ENCODE data around the gene CRYBB3. TPM values are rescaled to one million over a fixed set of nuclear protein-coding genes. Genes with fewer than 3 reads are reported as not detected.
A peak's percentile ranks its signal among the peaks of the same experiment; 100 is the strongest.

CRYBB3 gene
- total RNA-seq, 1 donor from 2014 or later, result 0.43 TPM

DNA sequence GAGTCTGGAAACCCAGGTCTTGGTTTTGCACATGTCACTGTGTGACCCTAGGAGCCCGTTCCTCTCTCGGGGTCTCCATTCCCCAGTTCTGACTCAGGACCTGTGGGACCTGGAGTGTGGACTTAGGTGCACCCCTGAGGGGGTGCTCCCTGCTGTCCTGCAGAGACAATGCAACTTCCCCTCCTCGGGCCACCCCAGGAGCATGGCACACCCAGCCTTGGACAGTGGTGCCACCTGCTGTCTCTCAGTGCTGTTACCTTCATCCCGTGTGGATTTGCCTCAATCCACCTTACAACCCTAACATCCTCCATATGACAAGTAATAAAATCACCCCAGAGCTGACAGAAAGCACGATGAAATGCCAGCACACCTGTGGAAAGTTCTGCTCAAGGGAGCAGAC is 27.5 kb upstream of the CRYBB3 start:
- H3K27ac ChIP-seq (ENCODE audit: low read depth, low read length), result no peak overlapping the region
- DNase-seq (ENCODE audit: low read depth) (no peak), FAIRE-seq (no peak)
- H4K20me1 ChIP-seq (ENCODE audit: insufficient read depth, low read length), result no peaks in the 10 kb centered on the region
- Mint-ChIP-seq H3K27ac (ENCODE audit: unreplicated experiment) (no peak overlapping the region), H3K27me3 (ENCODE audit: low read depth, unreplicated experiment) (no peaks in the 10 kb centered on the region), H3K4me1 (ENCODE audit: low read depth, unreplicated experiment) (peaks cover 4% of the 10 kb centered on the region), H3K4me3 (ENCODE audit: unreplicated experiment) (no peak overlapping the region), H3K9me3 (ENCODE audit: unreplicated experiment) (peaks cover 1% of the 10 kb centered on the region), H3K36me3 (ENCODE audit: low read depth, unreplicated experiment) (peaks cover 13% of the 10 kb centered on the region)
- no peak overlapping the region for H3K4me3 ChIP-seq (ENCODE audit: insufficient read depth, low read depth, low read length)
- H3K27me3 ChIP-seq (ENCODE audit: insufficient read depth, low read length), result no peaks in the 10 kb centered on the region
- H3K79me2 ChIP-seq (ENCODE audit: insufficient read depth, low read length), result no peaks in the 10 kb centered on the region
- H2AFZ ChIP-seq (ENCODE audit: low read depth, low read length), result no peak overlapping the region
- H3K36me3 ChIP-seq (ENCODE audit: insufficient read depth, low read length), result no peaks in the 10 kb centered on the region
- H3K9ac ChIP-seq (ENCODE audit: low read length), result no peak overlapping the region
- H3K4me2 ChIP-seq (ENCODE audit: low read length), result no peak overlapping the region
- H3K4me1 ChIP-seq (ENCODE audit: insufficient read depth, low read length), result no peaks in the 10 kb centered on the region
- no peaks in the 10 kb centered on the region for H3K9me3 ChIP-seq (ENCODE audit: insufficient read depth, low read depth, low read length)
- TF ChIP-seq, protein P1, sequence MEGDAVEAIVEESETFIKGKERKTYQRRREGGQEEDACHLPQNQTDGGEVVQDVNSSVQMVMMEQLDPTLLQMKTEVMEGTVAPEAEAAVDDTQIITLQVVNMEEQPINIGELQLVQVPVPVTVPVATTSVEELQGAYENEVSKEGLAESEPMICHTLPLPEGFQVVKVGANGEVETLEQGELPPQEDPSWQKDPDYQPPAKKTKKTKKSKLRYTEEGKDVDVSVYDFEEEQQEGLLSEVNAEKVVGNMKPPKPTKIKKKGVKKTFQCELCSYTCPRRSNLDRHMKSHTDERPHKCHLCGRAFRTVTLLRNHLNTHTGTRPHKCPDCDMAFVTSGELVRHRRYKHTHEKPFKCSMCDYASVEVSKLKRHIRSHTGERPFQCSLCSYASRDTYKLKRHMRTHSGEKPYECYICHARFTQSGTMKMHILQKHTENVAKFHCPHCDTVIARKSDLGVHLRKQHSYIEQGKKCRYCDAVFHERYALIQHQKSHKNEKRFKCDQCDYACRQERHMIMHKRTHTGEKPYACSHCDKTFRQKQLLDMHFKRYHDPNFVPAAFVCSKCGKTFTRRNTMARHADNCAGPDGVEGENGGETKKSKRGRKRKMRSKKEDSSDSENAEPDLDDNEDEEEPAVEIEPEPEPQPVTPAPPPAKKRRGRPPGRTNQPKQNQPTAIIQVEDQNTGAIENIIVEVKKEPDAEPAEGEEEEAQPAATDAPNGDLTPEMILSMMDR (IDR thresholded peaks at IDR 0.05; ENCODE audit: insufficient read depth, low read depth, low read length), result no peak
- TF ChIP-seq EZH2 (IDR thresholded peaks at IDR 0.05; ENCODE audit: insufficient read depth, low read length), result no peak

DNA sequence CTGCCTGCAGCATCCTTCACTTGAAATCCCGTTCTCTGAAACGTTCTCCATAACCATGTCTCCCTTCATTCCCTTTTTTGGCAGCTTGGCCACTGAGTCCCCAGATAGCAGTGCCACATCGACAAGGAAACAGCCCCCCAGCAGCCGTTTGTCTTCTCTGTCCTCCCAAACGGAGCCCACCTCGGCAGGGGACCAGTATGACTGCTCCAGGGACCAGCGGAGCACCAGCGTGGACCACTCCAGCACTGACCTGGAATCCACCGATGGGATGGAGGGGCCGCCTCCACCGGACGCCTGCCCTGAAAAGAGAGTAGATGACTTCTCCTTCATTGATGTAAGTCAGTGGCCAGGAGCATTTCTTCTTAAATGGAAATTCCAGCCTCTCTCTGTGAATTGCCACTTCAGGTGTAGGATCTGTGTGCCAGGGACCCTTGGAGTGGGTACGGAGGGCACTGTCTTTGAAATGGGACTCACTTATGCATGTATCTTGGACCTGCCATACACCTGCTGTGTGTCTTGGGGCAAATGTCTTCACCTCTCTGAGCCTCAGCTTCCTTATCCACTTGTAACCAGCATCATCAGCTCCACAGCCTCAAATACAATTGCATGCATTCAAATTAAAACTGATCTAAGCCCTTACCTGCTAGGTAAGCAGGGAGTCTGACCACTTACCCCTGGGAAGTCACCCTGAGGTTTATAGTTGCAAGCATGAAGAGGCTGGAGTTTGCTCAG is 25.3 kb upstream of the CRYBB3 start:
- Histone ChIP-seq H3K9ac (ENCODE audit: low read length) (no peak overlapping the region), H3K36me3 (ENCODE audit: insufficient read depth, low read length) (no peaks in the 10 kb centered on the region), H3K4me2 (ENCODE audit: low read length) (no peak overlapping the region), H3K27me3 (ENCODE audit: insufficient read depth, low read length) (no peaks in the 10 kb centered on the region), H3K27ac (ENCODE audit: low read depth, low read length) (no peak overlapping the region), H3K4me1 (ENCODE audit: insufficient read depth, low read length) (no peaks in the 10 kb centered on the region), H3K9me3 (ENCODE audit: insufficient read depth, low read depth, low read length) (no peaks in the 10 kb centered on the region), H3K4me3 (ENCODE audit: insufficient read depth, low read depth, low read length) (no peak overlapping the region), H2AFZ (ENCODE audit: low read depth, low read length) (no peak overlapping the region), H4K20me1 (ENCODE audit: insufficient read depth, low read length) (no peaks in the 10 kb centered on the region), H3K79me2 (ENCODE audit: insufficient read depth, low read length) (no peaks in the 10 kb centered on the region)
- peaks cover under 1% of the 10 kb centered on the region for H3K9me3 Mint-ChIP-seq (ENCODE audit: unreplicated experiment)
- DNase-seq (ENCODE audit: low read depth) (no peak), FAIRE-seq (no peak)
- peaks cover 7% of the 10 kb centered on the region for H3K4me1 Mint-ChIP-seq (ENCODE audit: low read depth, unreplicated experiment)
- H3K36me3 Mint-ChIP-seq (ENCODE audit: low read depth, unreplicated experiment), result peaks cover 19% of the 10 kb centered on the region
- no peaks in the 10 kb centered on the region for H3K27me3 Mint-ChIP-seq (ENCODE audit: low read depth, unreplicated experiment)
- no peak for TF ChIP-seq EZH2 (IDR thresholded peaks at IDR 0.05; ENCODE audit: insufficient read depth, low read length)
- TF ChIP-seq, protein P1 (IDR thresholded peaks at IDR 0.05; ENCODE audit: insufficient read depth, low read depth, low read length), result no peak
- no peak overlapping the region for H3K4me3 Mint-ChIP-seq (ENCODE audit: unreplicated experiment)
- H3K27ac Mint-ChIP-seq (ENCODE audit: unreplicated experiment), result peak overlapping the region; percentile 78

DNA sequence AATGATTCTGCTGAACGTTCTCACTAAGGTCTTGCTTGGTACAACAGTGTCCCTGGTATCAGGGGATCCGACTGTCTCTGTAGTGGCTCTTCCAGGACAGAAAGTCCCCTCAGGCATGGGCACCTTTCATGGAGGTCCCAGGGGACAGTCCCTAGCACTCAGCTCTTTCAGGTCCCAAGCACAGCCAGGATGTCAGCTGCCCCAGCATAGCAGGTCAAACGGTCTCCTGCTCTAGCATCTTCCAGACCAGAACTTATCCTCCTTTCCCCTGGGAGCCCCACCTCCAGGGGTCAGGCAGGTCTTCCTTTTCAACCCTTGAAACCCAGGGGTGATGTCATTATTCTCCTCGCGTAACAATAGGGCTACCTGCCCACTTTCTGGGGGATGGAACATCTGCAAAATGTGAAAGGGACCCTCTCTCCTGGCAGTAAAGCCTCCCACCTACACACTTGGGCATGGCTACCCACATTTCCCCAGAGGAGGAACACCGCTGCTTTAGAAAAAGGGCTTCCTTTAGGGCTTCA is 24.7 kb upstream of the CRYBB3 start:
- Histone ChIP-seq H2AFZ (ENCODE audit: low read depth, low read length) (no peak overlapping the region), H3K27me3 (ENCODE audit: insufficient read depth, low read length) (no peaks in the 10 kb centered on the region), H3K4me3 (ENCODE audit: insufficient read depth, low read depth, low read length) (no peak overlapping the region), H3K4me2 (ENCODE audit: low read length) (no peak overlapping the region), H4K20me1 (ENCODE audit: insufficient read depth, low read length) (no peaks in the 10 kb centered on the region), H3K4me1 (ENCODE audit: insufficient read depth, low read length) (no peaks in the 10 kb centered on the region), H3K9me3 (ENCODE audit: insufficient read depth, low read depth, low read length) (no peaks in the 10 kb centered on the region), H3K36me3 (ENCODE audit: insufficient read depth, low read length) (no peaks in the 10 kb centered on the region), H3K27ac (ENCODE audit: low read depth, low read length) (no peak overlapping the region), H3K79me2 (ENCODE audit: insufficient read depth, low read length) (no peaks in the 10 kb centered on the region), H3K9ac (ENCODE audit: low read length) (no peak overlapping the region)
- H3K27ac Mint-ChIP-seq (ENCODE audit: unreplicated experiment), result peak overlapping the region; percentile 78
- peaks cover 5% of the 10 kb centered on the region for H3K9me3 Mint-ChIP-seq (ENCODE audit: unreplicated experiment)
- peaks cover 25% of the 10 kb centered on the region for H3K36me3 Mint-ChIP-seq (ENCODE audit: low read depth, unreplicated experiment)
- no peaks in the 10 kb centered on the region for H3K27me3 Mint-ChIP-seq (ENCODE audit: low read depth, unreplicated experiment)
- H3K4me3 Mint-ChIP-seq (ENCODE audit: unreplicated experiment), result no peak overlapping the region
- TF ChIP-seq, protein P1 (IDR thresholded peaks at IDR 0.05; ENCODE audit: insufficient read depth, low read depth, low read length), result no peak
- TF ChIP-seq EZH2 (IDR thresholded peaks at IDR 0.05; ENCODE audit: insufficient read depth, low read length), result no peak
- peaks cover 7% of the 10 kb centered on the region for H3K4me1 Mint-ChIP-seq (ENCODE audit: low read depth, unreplicated experiment)
- FAIRE-seq (no peak), DNase-seq (ENCODE audit: low read depth) (no peak)

Data from astrocyte (in vitro differentiated cells and primary cell).